HepG2 (cell line): ENCODE measurements around the gene ETNK1. TPM values are rescaled to one million over a fixed set of nuclear protein-coding genes. Genes with fewer than 3 reads are reported as not detected.

Source experiments
- ATAC-seq: fragments of 200-7000 bp; cut with Tn5 transposase; 3 replicates; pipeline ENCODE4 v1.9.1; 2020; ENCODE audit warnings: mild to moderate bottlenecking, moderate library complexity
- BruUV-seq: library from RNA; stranded (reverse); fragments of 400-500 nt; replicated peaks from 2 replicates; lab custom pipeline; 2021; lab: Mats Ljungman, UMichigan
- CTCF ChIA-PET: fragments of 300-600 bp; formaldehyde crosslinking; extraction: SDS; loops from one replicate; lab custom pipeline; 2021; ENCODE audit warnings: low total read pairs, inconsistent platforms, low intra/inter-chr PET ratio; lab: Yijun Ruan, JAX
- POLR2A ChIA-PET: fragments of 350-600 bp; sonication (Branson Sonifier 250); formaldehyde crosslinking; loops from one replicate; lab custom pipeline; 2020; ENCODE audit warnings: antibody characterized with exemption, inconsistent platforms; lab: Yijun Ruan, JAX
- DNase-seq: peaks from one replicate; pipeline ENCODE4 v3.0.0-alpha.2; 2015; ENCODE audit warnings: low spot score
- FAIRE-seq: peaks from 3 replicates; lab custom pipeline; 2011; peaks lifted over from hg19 to GRCh38; lab: Jason Lieb, UNC
- H2AFZ ChIP-seq: one replicate; pipeline ENCODE4 v1.6.1; 2011; ENCODE audit warnings: low read length, inconsistent platforms
- H3K27ac ChIP-seq: fragments of 300-600 bp; 3 replicates; pipeline ENCODE4 v1.8.0; 2011; ENCODE audit warnings: mixed run types, mild to moderate bottlenecking, mixed read lengths, low read length, inconsistent platforms; ENCODE audit not compliant: insufficient read depth; ENCODE audit errors: extremely low read length
- H3K27me3 ChIP-seq, 2 experiments: fragments of 200-600 bp in 1 of 2; 2 replicates in 1 of 2; 3 replicates in 1 of 2; pipeline versions ENCODE4 v1.6.0 to v1.8.0; 2011; ENCODE audit warnings: low read length in 2 of 2, mild to moderate bottlenecking in 2 of 2, moderate library complexity in 2 of 2, inconsistent platforms in 1 of 2; ENCODE audit not compliant: insufficient read depth in 2 of 2, control insufficient read depth in 1 of 2
- H3K36me3 ChIP-seq, 2 experiments: fragments of 200-600 bp in 1 of 2; replicated peaks in 1 of 2; 2 replicates in 1 of 2; 3 replicates in 1 of 2; pipeline versions ENCODE4 v1.5.1 to v1.8.0; 2011; ENCODE audit warnings: low read length in 2 of 2, inconsistent platforms in 1 of 2; ENCODE audit not compliant: insufficient read depth in 2 of 2, control insufficient read depth in 1 of 2
- H3K4me1 ChIP-seq: 2 replicates; pipeline ENCODE4 v1.5.1; 2012; ENCODE audit warnings: low read length, inconsistent platforms; ENCODE audit not compliant: insufficient read depth
- H3K4me2 ChIP-seq: 2 replicates; pipeline ENCODE4 v1.6.0; 2011; ENCODE audit warnings: low read depth, low read length, inconsistent platforms
- H3K4me3 ChIP-seq, 3 experiments: fragments of 200-600 bp in 1 of 3; sonication (generic), shearing (Covaris generic) in 1 of 3; replicated peaks in 1 of 3; 2 replicates each; pipeline ENCODE4 v1.5.1; 2011 to 2016; ENCODE audit warnings: low read length in 3 of 3, inconsistent platforms in 2 of 3, low read depth in 2 of 3, mild to moderate bottlenecking in 2 of 3, control low read depth in 1 of 3, mixed read lengths in 1 of 3; ENCODE audit not compliant: insufficient read depth in 1 of 3
- H3K79me2 ChIP-seq: one replicate; pipeline ENCODE4 v1.6.1; 2011; ENCODE audit warnings: low read length, inconsistent platforms; ENCODE audit not compliant: insufficient read depth
- H3K9ac ChIP-seq: 2 replicates; pipeline ENCODE4 v1.6.0; 2011; ENCODE audit warnings: mild to moderate bottlenecking, low read depth, low read length, inconsistent platforms; ENCODE audit not compliant: insufficient read depth
- H3K9me3 ChIP-seq: 2 replicates; pipeline ENCODE4 v1.5.1; 2012; ENCODE audit warnings: mild to moderate bottlenecking, low read length
- H4K20me1 ChIP-seq: 2 replicates; pipeline ENCODE4 v1.6.0; 2011; ENCODE audit warnings: inconsistent platforms, mild to moderate bottlenecking, low read length, moderate library complexity; ENCODE audit not compliant: insufficient read depth
- ATM ChIP-seq: fragments of 450-650 bp; IDR thresholded peaks from 2 replicates; pipeline ENCODE4 v1.7.1; 2017; ENCODE audit warnings: mild to moderate bottlenecking, borderline replicate concordance
- ETV5 ChIP-seq: IDR thresholded peaks from 2 replicates; pipeline ENCODE4 v1.6.1; 2018; ENCODE audit warnings: missing biosample characterization, missing genetic modification reagents, inconsistent platforms, borderline replicate concordance
- FLYWCH1 ChIP-seq: sonication (generic); formaldehyde crosslinking; IDR thresholded peaks from 2 replicates; pipeline ENCODE4 v1.8.1; 2023; ENCODE audit warnings: mild to moderate bottlenecking, missing genetic modification reagents
- KDM3A ChIP-seq: IDR thresholded peaks from 2 replicates; pipeline ENCODE4 v1.6.1; 2018; ENCODE audit warnings: low read depth, missing compliant biosample characterization
- NAIF1 ChIP-seq: sonication (generic); formaldehyde crosslinking; IDR thresholded peaks from 2 replicates; pipeline ENCODE4 v1.5.0; 2020; ENCODE audit warnings: mild to moderate bottlenecking, missing genetic modification reagents, borderline replicate concordance
- ZNF367 ChIP-seq: sonication (generic); formaldehyde crosslinking; IDR thresholded peaks from 2 replicates; pipeline ENCODE4 v1.4.0; 2020; ENCODE audit warnings: missing genetic modification reagents, borderline replicate concordance
- ZNF550 ChIP-seq: sonication (generic); formaldehyde crosslinking; IDR thresholded peaks from 2 replicates; pipeline ENCODE4 v1.4.0; 2020; ENCODE audit warnings: mild to moderate bottlenecking, missing genetic modification reagents, borderline replicate concordance
- WGBS: methylation state at CpG from one replicate; pipeline ENCODE4 v1.1.6; 2017; ENCODE audit warnings: low lambda C conversion rate; 5-methylcytosine and 5-hydroxymethylcytosine counted together
- in situ Hi-C: cut with HindIII; loops from 2 replicates; pipeline ENCODE4 v1.10.0; 2017; ENCODE audit warnings: low pct_unique_long_range_greater_than_20kb; ENCODE audit not compliant: extremely low pct_ligation_motif_present
- intact Hi-C: fragments of 100-400 bp; cut with micrococcal nuclease; formaldehyde crosslinking; loops from one replicate; pipeline ENCODE4 v1.10.0; 2022; ENCODE audit not compliant: unreplicated experiment
- polyA plus RNA-seq, 8 experiments: library from polyadenylated mRNA; depleted of rRNA in 3 of 8; stranded (reverse) in 7 of 8; unstranded in 1 of 8; fragments of >200 nt; fragmentation: Illumina TruSeq in 4 of 8; extraction: Trizol in 4 of 8; gene quantifications; 2 replicates each; pipeline versions ENCODE4 v1.2.1 to v1.2.3, GENCODE V29; 2011 to 2016; ENCODE audit warnings: low read depth in 4 of 8, missing spikeins in 1 of 8, mixed read lengths in 1 of 8; ENCODE audit not compliant: insufficient read depth in 1 of 8
- total RNA-seq, 5 experiments: library from RNA; depleted of rRNA; stranded (reverse); fragments of >200 nt; fragmentation: Illumina TruSeq; extraction: Trizol; gene quantifications; 2 replicates each; pipeline ENCODE4 v1.2.3, GENCODE V29; 2016; ENCODE audit warnings: low read depth in 1 of 5
- TF ChIP-seq, protein P1 (sequence below): IDR thresholded peaks from 2 replicates; pipeline ENCODE4 v1.6.1; 2016; ENCODE audit warnings: low read depth, borderline replicate concordance

Gene ETNK1
- total and polyA plus RNA-seq, 2 of the 13 experiments (the other 11 are each of a cell fraction or from before 2014, with no cell fraction given) = 14.4 to 55.7 TPM

GRCh38 chr12:22729431-22729956 is 104.5 kb downstream of the ETNK1 start (continued):
- TF ChIP-seq ETV5 (CRISPR knock-in tag) (no peak), ZNF367 (CRISPR knock-in tag) (no peak)

- Histone ChIP-seq H3K4me1 (no peaks in the 10 kb centered on the region), H3K27me3 (no peaks in the 10 kb centered on the region; a peak in 1 of 5 replicates), H3K27ac (no peak overlapping the region), H3K4me3 (no peak overlapping the region), H3K79me2 (no peaks in the 10 kb centered on the region), H2AFZ (no peak overlapping the region), H3K36me3 (no peaks in the 10 kb centered on the region), H3K9ac (no peak overlapping the region)
- no peak for ATAC-seq
- 20% methylated on average over 3 of the region's 3 CpGs for WGBS
- in situ Hi-C loops (no loop called here), intact Hi-C loops (no loop called here)
- POLR2A ChIA-PET = no interaction called here
- CTCF ChIA-PET = no interaction called here
- FAIRE-seq = no peak
- TF ChIP-seq FLYWCH1 = no peak
- no peak for TF ChIP-seq NAIF1 (CRISPR knock-in tag)
- no peak for TF ChIP-seq ZNF550
- TF ChIP-seq KDM3A = no peak
- TF ChIP-seq, protein P1, sequence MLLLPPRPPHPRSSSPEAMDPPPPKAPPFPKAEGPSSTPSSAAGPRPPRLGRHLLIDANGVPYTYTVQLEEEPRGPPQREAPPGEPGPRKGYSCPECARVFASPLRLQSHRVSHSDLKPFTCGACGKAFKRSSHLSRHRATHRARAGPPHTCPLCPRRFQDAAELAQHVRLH = no peak
- no peak for TF ChIP-seq ATM
- TF ChIP-seq, all 625 proteins: peak for 0
- H4K20me1 ChIP-seq = no peaks in the 10 kb centered on the region
- no peaks in the 10 kb centered on the region for H3K9me3 ChIP-seq
- no TSS peak for BruUV-seq
- DNase-seq = no peak
- H3K4me2 ChIP-seq = peak overlapping the region; percentile 2; the same call in 1 of the 2 replicates
Observed at GRCh38 chr12:22729957-22730443, 105.0 kb downstream of the ETNK1 start.
